ENCODE data around the gene ATG7. TPM values are rescaled to one million over a fixed set of nuclear protein-coding genes. Genes with fewer than 3 reads are reported as not detected.

Gene ATG7
- total RNA-seq, 1 experiment from 2014 or later = 29.3 TPM

GRCh38 chr3:11405323-11405722 lies 133.1 kb downstream of the ATG7 start:
- Histone ChIP-seq H3K9me2 (ENCODE audit: insufficient read depth) (no peaks in the 10 kb centered on the region), H3K4me2 (ENCODE audit: low read length) (no peak overlapping the region), H3K36me3 (ENCODE audit: control insufficient read depth in 1 of 2, insufficient read depth in 2 of 2, low read length in 2 of 2) (no peaks in the 10 kb centered on the region; a peak in 1 of 4 replicates), H3K79me2 (ENCODE audit: insufficient read depth, low read length) (no peaks in the 10 kb centered on the region), H3K4me1 (ENCODE audit: control insufficient read depth in 1 of 2, insufficient read depth in 2 of 2, low read length in 2 of 2) (no peaks in the 10 kb centered on the region), H3K27ac (ENCODE audit: low read depth, low read length) (no peak overlapping the region), H3K4me3 (replicated peaks in 1 of 2; ENCODE audit: low read depth in 1 of 2, low read length in 2 of 2) (no peak overlapping the region), H3K9ac (ENCODE audit: low read length) (no peak overlapping the region), H3K27me3 (ENCODE audit: insufficient read depth, low read length) (no peaks in the 10 kb centered on the region), H2AFZ (ENCODE audit: low read depth, low read length, poor library complexity, severe bottlenecking) (no peak overlapping the region), H3K9me3 (ENCODE audit: control insufficient read depth in 1 of 2, insufficient read depth in 1 of 2, low read depth in 1 of 2, low read length in 2 of 2) (peaks cover 3 to 4% of the 10 kb centered on the region in 2 experiments; a peak in 2 of 4 replicates), H4K20me1 (ENCODE audit: insufficient read depth) (no peaks in the 10 kb centered on the region)
- TF ChIP-seq CEBPB (IDR thresholded peaks at IDR 0.05; ENCODE audit: low read depth) (no peak), ZNF274 (IDR thresholded peaks at IDR 0.05; ENCODE audit: low read depth, low read length) (no peak), SIN3A (IDR thresholded peaks at IDR 0.05; ENCODE audit: low read depth) (no peak), ELF1 (IDR thresholded peaks at IDR 0.05; ENCODE audit: borderline replicate concordance, low read depth) (no peak), REST (IDR thresholded peaks at IDR 0.05; ENCODE audit: low read depth) (no peak), FOSL1 (IDR thresholded peaks at IDR 0.05; ENCODE audit: low read depth) (no peak), POLR2A (IDR thresholded peaks at IDR 0.05; ENCODE audit: borderline replicate concordance, extremely low read depth, insufficient read depth, insufficient read length) (no peak), ZFX (IDR thresholded peaks at IDR 0.05) (no peak), CBX3 (IDR thresholded peaks at IDR 0.05; ENCODE audit: low read depth) (no peak), JUND (IDR thresholded peaks at IDR 0.05) (no peak), RAD21 (IDR thresholded peaks at IDR 0.05; ENCODE audit: low read depth) (no peak), POLR2AphosphoS5 (IDR thresholded peaks at IDR 0.05; ENCODE audit: low read depth, low read length) (no peak), YY1 (IDR thresholded peaks at IDR 0.05; ENCODE audit: extremely low read depth, insufficient replicate concordance, low read depth, low read length) (no peak), ATF3 (IDR thresholded peaks at IDR 0.05) (no peak)
- TF ChIP-seq, protein P1, sequence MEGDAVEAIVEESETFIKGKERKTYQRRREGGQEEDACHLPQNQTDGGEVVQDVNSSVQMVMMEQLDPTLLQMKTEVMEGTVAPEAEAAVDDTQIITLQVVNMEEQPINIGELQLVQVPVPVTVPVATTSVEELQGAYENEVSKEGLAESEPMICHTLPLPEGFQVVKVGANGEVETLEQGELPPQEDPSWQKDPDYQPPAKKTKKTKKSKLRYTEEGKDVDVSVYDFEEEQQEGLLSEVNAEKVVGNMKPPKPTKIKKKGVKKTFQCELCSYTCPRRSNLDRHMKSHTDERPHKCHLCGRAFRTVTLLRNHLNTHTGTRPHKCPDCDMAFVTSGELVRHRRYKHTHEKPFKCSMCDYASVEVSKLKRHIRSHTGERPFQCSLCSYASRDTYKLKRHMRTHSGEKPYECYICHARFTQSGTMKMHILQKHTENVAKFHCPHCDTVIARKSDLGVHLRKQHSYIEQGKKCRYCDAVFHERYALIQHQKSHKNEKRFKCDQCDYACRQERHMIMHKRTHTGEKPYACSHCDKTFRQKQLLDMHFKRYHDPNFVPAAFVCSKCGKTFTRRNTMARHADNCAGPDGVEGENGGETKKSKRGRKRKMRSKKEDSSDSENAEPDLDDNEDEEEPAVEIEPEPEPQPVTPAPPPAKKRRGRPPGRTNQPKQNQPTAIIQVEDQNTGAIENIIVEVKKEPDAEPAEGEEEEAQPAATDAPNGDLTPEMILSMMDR (IDR thresholded peaks at IDR 0.05 in 2 of 3, conservative IDR thresholded peaks at IDR 0.05 in 1 of 3; ENCODE audit: borderline replicate concordance in 1 of 3, insufficient read depth in 1 of 3, low read depth in 2 of 3, low read length in 2 of 3) = no peak
- no peak for DNase-seq (ENCODE audit: low read depth, low spot score)
- no TSS peak for BruUV-seq (replicated peaks)
- intact Hi-C loops (cut with micrococcal nuclease) = no loop called here
- CTCF ChIA-PET = no interaction called here
- no peak for ATAC-seq
- POLR2A ChIA-PET = no interaction called here
- RAD21 ChIA-PET (ENCODE audit: low non-redundant PET in 1 of 2, low total read pairs in 2 of 2, uncharacterized antibody in 2 of 2, unreplicated experiment in 2 of 2) = no interaction called here

All from HCT116 (cell line).